GM18868 (cell line): ENCODE measurements around the gene PLA2G2F.

Source experiments
- ATAC-seq: cut with Tn5 transposase; IDR thresholded peaks from one replicate; pipeline ENCODE4 v1.9.1; 2021; ENCODE audit warnings: mild to moderate bottlenecking, moderate library complexity; ENCODE audit not compliant: unreplicated experiment

Gene PLA2G2F

DNA sequence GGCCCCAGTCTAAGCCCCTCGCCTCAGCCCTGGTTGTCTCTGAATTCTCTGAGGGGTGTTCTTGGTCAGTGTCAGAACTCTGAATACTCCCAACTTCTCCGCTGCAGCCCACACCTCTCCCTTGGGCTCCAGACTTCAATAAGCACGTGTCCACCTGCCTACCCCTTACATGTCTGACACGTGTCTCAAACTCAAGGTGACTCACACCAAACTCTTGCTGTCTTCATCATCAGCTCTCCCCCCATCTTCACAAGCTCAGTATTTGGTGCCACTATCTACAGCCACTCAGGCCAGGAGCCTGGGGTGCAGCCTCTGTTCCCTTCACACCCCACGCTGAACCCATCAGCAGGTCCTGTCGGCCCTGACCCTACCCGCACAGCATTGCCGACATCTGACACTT is 28.0 kb downstream of the PLA2G2F start:
- no peak for ATAC-seq

- no peak for ATAC-seq
Measured at GRCh38 chr1:20168564-20169491, 29.7 kb downstream of the PLA2G2F start.

DNA sequence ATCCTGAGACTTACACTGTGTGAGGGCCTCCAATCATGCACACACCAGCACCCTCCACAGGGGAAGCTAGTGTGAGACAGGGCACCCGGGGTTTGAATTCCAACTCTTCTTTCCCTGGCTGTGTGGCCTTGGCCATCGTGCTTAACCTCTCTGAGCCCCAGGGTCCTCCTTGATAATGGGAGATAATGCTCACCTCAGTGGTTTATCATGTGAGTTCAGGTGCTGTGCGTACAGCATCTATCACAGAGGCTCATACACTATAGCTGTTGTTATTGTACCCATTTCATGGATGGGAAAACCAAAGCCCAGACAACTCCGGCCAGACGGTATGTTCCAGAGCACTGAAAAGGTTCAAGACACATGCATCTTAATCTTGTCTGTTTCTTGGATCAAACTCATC is 30.8 kb downstream of the PLA2G2F start:
- no peak for ATAC-seq

GRCh38 chr1:20172033-20172590 is 33.0 kb downstream of the PLA2G2F start:
- ATAC-seq, result no peak

GRCh38 chr1:20174937-20175666 is 36.0 kb downstream of the PLA2G2F start:
- no peak for ATAC-seq

DNA sequence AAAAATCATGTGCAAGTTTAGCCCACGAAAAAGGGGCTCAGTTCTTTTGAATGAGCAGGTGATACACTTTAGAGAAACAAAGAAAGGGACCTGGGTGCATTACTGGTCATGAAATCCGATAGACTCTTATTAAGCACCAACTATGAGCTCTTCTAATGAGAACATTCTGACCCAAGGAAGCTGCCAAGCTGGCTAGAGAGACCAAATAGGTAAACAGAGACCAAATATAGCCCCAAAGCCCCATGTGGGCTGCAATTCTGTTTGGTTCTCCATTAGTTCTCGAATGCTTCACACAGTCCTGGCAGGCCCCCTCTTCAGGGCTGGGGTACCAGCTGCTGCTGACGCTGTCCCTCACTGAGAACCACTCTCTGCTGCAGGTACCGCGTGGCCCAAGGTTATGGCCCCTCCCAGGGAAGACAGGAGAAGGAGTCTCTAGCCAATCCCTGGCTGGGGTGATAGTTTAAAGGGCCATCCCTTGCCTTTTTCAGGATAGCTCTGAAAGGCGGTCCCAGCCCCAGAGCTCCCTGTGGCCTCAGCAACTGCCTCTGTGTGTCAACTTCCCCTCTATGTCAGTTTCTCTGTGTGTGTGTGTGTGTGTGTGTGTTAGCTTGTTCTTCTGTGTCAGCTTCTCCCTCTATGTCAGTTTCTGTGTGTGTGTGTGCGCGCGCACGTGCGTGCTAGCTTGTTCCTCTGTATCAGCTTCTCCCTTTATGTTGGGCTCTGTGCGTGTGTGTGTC is 39.7 kb downstream of the PLA2G2F start:
- ATAC-seq, result no peak

GRCh38 chr1:20179371-20180128 is 40.4 kb downstream of the PLA2G2F start:
- no peak for ATAC-seq

- no peak for ATAC-seq
Measured at GRCh38 chr1:20180129-20180843, 41.2 kb downstream of the PLA2G2F start.

- no peak for ATAC-seq
Measured at GRCh38 chr1:20180844-20181207, 41.7 kb downstream of the PLA2G2F start.

GRCh38 chr1:20182415-20182814 is 43.3 kb downstream of the PLA2G2F start:
- ATAC-seq, result no peak

GRCh38 chr1:20183035-20183434 is 43.9 kb downstream of the PLA2G2F start:
- no peak for ATAC-seq

- ATAC-seq, result no peak
Measured at GRCh38 chr1:20183616-20184271, 44.6 kb downstream of the PLA2G2F start.

DNA sequence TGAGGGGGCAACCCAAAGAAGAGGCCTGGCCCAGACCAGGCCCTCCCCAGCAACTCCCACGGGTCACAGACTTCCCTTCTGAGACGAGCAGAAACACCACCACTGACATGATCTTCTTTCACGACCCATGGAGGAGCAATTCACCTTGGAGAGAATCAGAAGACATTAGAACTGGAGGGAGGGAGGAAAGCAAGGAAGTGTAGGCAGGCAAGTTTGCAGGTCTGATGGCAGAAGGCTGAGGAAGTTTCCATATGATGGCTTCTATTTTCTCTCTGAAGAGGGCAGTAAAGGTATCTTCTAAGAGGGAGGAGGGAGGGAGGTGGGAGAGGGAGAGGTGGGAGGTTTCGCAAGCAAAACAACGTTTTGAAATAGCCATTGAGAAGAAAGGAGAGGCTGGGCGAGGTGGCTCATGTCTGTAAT is 45.4 kb downstream of the PLA2G2F start:
- no peak for ATAC-seq

GRCh38 chr1:20184997-20185833 is 46.1 kb downstream of the PLA2G2F start:
- ATAC-seq, result no peak

DNA sequence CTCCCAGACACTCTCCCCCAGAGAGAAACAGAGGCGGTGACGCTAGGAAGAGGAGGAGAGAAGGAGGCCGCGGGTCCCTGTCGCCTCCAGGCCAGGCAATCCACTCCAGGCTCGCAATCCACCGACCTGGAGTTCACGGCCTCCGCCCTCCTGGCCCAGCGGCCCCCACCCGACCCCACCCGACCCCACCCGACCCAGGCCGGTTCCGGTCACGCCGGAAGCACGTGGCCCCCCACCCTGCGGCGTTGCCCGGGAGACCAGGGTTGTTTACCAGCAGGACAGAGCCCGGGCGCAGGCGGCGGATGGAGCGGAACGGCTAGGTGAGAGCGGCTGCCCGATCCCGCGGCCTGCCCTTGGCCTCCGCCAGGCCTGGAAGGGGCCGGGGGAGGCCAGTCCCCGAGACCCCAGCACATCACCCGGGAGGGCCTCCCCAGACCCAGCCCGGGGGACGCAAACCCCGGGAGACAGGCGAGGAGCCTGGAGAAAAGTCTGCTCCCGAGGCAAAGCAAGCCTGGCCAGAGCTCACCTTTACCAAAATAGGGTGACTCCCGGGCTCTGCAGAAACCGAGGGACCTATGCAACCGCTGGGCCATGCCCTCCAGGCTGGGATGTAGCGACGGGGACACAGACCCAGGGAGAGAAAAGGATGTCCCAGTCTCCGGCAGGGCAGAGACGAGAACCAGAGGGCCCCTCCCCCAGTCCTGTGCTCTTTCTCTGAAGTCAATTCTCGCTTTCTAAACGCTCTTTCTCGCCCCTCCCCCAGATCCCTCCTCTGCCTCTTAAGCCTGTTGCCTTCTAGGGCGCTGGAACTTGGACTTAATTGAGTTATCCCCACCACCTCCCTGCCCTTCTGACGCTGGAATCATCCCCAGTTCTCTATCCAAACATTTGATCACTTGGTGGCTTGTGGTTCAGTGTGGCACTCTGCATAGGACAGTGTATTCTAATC is 47.0 kb downstream of the PLA2G2F start, which contains the start of the genes PLA2G2C and UBXN10:
Gene PLA2G2C, minus strand, starts transcription at position 685 of the 949 bp plus-strand sequence. CDS start 9,155 bp downstream, outside the sequence.
Gene UBXN10, plus strand, starts transcription at position 263 of the 949 bp plus-strand sequence. CDS start 4,466 bp downstream, outside the sequence.
- ATAC-seq, result no peak

GRCh38 chr1:20187103-20187812 is 48.1 kb downstream of the PLA2G2F start:
- ATAC-seq, result no peak
